Pancreas (tissue), 10 donors: ENCODE results near the gene MREG. TPM values are rescaled to one million over a fixed set of nuclear protein-coding genes. Genes with fewer than 3 reads are reported as not detected.

ENCODE experiments used
- ATAC-seq, 4 donors: fragments of 200-7000 bp; cut with Tn5 transposase; one replicate each; pipeline versions ENCODE4 v1.8.0 to v1.9.1; 2020; ENCODE audit warnings: mild to moderate bottlenecking in 4 of 4, moderate library complexity in 4 of 4
- DNase-seq, 6 donors: peaks; one replicate each; pipeline ENCODE4 v3.0.0-alpha.2; 2020
- FAIRE-seq: peaks from 2 replicates; lab custom pipeline; 2012; peaks lifted over from hg19 to GRCh38; lab: Jason Lieb, UNC
- H3K27ac ChIP-seq, 4 donors: fragments of 200-600 bp; sonication (generic); 1 replicate in 3 of 4; 2 replicates in 1 of 4; pipeline versions ENCODE4 v1.5.0 to v1.8.0; 2020
- H3K27me3 ChIP-seq, 4 donors: fragments of 200-600 bp; one replicate each; pipeline ENCODE4 v1.8.0; 2021
- H3K36me3 ChIP-seq, 3 donors: fragments of 200-600 bp; sonication (generic) in 1 of 3; one replicate each; pipeline versions ENCODE4 v1.5.0 to v1.8.0; 2020 to 2021
- H3K4me1 ChIP-seq, 3 donors: fragments of 200-600 bp; one replicate each; pipeline ENCODE4 v1.8.0; 2021
- H3K4me3 ChIP-seq, 4 donors: fragments of 200-600 bp; sonication (generic) in 2 of 4; one replicate each; pipeline versions ENCODE4 v1.5.0 to v1.8.0; 2020 to 2021
- H3K9me3 ChIP-seq, 4 donors: fragments of 200-600 bp; one replicate each; pipeline ENCODE4 v1.8.0; 2021
- WGBS, 2 donors: extraction: QIAGEN DNeasy Blood & Tissue Kit; methylation state at CpG; one replicate each; pipeline ENCODE4 v1.1.7; 2013; 5-methylcytosine and 5-hydroxymethylcytosine counted together
- intact Hi-C, 3 donors: fragments of 100-400 bp; cut with DNase I; formaldehyde crosslinking; loops; one replicate each; pipeline versions ENCODE4 v1.11.1 to v1.14.2; 2022
- polyA plus RNA-seq, 2 donors: library from polyadenylated mRNA; stranded (reverse); fragments of 200-250 nt; gene quantifications; one replicate each; pipeline ENCODE4 v1.2.3, GENCODE V29; 2013
- total RNA-seq, 6 donors: library from RNA; stranded (reverse); fragmentation: NEBNext Ultra II Directional in 4 of 6; extraction: Animal tissue kit (Norgen Biotek cat#: 25700) in 4 of 6; gene quantifications; one replicate each; pipeline versions ENCODE4 v1.2.1 to v1.2.4, GENCODE V29; 2021 to 2023
- TF ChIP-seq, protein P1 (sequence below), 4 donors: fragments of 200-600 bp; sonication (generic) in 3 of 4; IDR thresholded peaks; one replicate each; pipeline versions ENCODE4 v1.5.0 to v1.8.0; 2021; ENCODE audit warnings: antibody characterized with exemption in 4 of 4
- donor health status: healthy with polysubstance abuse.
- donor health status: DM: no; HTN: no; CAD: no; lungs with moderate emphysema.
- donor health status: DM: no; HTN: no; CAD: no.
- donor health status: control.
- donor health status: control.
- donor health status: Bipolar disorder and iron deficiency.
- donor health status: DM: yes; HTN: yes; CAD: no.
- donor health status: DM: no; HTN: no; CAD: no.
- donor health status: DM: no; HTN: no; CAD: no.
- donor health status: DM: yes; HTN: yes; CAD: no.

The MREG gene
- total and polyA plus RNA-seq, 8 donors, result 1.2 to 4.8 (median 2.3) TPM

DNA sequence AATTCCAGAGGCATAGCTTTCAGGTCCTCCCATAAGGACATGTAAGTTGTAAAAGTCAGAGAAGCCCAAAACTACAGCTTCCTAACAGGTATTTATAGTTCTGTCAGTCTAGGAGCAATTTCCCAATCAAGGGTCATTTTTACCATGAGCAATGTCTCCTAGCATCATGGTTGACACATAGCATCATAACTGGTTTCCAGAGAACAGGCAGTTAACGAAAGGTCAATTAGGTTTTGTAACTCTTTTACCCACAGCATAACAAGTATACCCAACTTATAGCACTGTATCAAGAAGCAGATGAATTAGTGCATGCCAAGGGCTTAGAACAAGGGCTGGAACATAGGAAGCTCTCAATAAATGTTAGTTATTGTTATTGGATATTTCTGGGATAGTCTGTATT is 110.1 kb downstream of the MREG start:
- Histone ChIP-seq H3K36me3 (no peaks in the 10 kb centered on the region), H3K27me3 (no peaks in the 10 kb centered on the region), H3K4me3 (no peak overlapping the region), H3K4me1 (no peaks in the 10 kb centered on the region), H3K27ac (no peak overlapping the region), H3K9me3 (no peaks in the 10 kb centered on the region)
- intact Hi-C loops, result no loop called here
- ATAC-seq, result no peak
- FAIRE-seq, result no peak
- DNase-seq, result no peak
- TF ChIP-seq, protein P1, sequence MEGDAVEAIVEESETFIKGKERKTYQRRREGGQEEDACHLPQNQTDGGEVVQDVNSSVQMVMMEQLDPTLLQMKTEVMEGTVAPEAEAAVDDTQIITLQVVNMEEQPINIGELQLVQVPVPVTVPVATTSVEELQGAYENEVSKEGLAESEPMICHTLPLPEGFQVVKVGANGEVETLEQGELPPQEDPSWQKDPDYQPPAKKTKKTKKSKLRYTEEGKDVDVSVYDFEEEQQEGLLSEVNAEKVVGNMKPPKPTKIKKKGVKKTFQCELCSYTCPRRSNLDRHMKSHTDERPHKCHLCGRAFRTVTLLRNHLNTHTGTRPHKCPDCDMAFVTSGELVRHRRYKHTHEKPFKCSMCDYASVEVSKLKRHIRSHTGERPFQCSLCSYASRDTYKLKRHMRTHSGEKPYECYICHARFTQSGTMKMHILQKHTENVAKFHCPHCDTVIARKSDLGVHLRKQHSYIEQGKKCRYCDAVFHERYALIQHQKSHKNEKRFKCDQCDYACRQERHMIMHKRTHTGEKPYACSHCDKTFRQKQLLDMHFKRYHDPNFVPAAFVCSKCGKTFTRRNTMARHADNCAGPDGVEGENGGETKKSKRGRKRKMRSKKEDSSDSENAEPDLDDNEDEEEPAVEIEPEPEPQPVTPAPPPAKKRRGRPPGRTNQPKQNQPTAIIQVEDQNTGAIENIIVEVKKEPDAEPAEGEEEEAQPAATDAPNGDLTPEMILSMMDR (IDR thresholded peaks at IDR 0.05), result no peak
- WGBS, 2 donors, result 59 to 76% methylated on average over 1 of the region's 1 CpG

DNA sequence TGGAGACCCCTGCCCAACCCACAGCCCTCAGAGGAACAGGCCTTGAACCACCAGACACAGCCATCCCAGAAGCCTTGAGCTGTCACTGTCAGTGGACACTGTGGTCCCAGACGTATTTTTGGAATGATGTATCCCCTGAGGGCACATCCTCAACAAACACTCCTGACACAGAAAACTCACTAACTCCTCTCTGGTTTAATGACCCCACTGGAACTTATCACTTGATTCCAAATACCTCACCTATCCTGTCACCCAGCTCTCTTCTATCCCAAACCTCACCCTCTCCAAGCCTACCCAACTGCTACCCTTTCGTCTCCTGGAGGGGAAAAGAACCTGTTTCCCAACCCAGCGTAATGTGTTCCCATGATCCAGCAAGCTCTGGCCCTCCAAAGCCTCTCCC is 111.6 kb downstream of the MREG start:
- FAIRE-seq (no peak), DNase-seq (no peak), ATAC-seq (no peak)
- H3K4me3 ChIP-seq, result no peak overlapping the region
- no peak overlapping the region for H3K27ac ChIP-seq
- no peaks in the 10 kb centered on the region for H3K36me3 ChIP-seq
- 68 to 71% methylated on average over 3 of the region's 3 CpGs for WGBS, 2 donors
- TF ChIP-seq, protein P1 (IDR thresholded peaks at IDR 0.05), result no peak
- no peaks in the 10 kb centered on the region for H3K4me1 ChIP-seq
- intact Hi-C loops, result no loop called here
- H3K27me3 ChIP-seq, result no peaks in the 10 kb centered on the region
- no peaks in the 10 kb centered on the region for H3K9me3 ChIP-seq

DNA sequence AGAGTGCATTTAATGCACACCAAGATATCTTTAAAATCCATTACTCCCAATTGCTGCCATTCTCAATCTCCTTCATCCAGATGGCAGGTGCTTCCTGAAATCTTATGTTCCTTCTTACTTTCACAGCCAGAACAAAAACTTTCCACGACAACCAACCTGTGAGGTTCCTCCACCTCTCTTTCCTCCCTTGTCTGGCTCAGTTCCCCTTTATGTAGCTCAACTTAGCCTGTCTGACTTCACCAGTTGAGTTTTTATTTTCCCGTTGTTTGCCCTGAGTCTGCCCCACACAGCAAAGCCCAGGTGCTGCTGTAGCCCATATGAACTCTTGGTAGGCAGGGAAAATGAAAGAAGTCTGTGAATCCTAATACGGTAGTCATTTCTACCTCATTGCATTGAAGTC is 112.5 kb downstream of the MREG start:
- Histone ChIP-seq H3K36me3 (no peaks in the 10 kb centered on the region), H3K9me3 (no peaks in the 10 kb centered on the region), H3K27me3 (no peaks in the 10 kb centered on the region), H3K27ac (no peak overlapping the region), H3K4me1 (no peaks in the 10 kb centered on the region), H3K4me3 (no peak overlapping the region)
- TF ChIP-seq, protein P1 (IDR thresholded peaks at IDR 0.05), result no peak
- 58 to 76% methylated on average over 3 of the region's 3 CpGs for WGBS, 2 donors
- no peak for DNase-seq
- FAIRE-seq, result no peak
- intact Hi-C loops, result no loop called here
- ATAC-seq, result peak in 1 of 4 donors; percentile 42

DNA sequence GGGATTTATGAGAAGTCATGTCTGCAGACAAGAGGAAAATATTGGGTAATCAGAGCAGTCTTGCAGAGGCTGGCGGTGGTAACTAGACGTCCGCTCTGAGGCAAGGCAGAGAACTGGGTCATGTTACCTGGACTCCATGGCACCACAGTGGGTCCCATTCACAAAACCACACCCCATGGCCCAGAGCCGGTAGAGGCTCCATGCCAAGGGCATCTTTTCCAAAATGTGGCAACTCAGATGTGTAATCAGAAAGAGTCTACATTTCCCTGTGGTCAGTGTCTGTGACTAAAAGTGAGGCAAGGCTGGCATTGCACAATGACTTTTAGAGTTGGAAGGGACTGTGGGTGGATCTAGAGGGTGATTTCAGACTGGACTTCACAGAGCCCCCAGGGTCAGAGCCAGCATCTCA is 113.1 kb downstream of the MREG start:
- no peaks in the 10 kb centered on the region for H3K9me3 ChIP-seq
- H3K36me3 ChIP-seq, result no peaks in the 10 kb centered on the region
- no peaks in the 10 kb centered on the region for H3K27me3 ChIP-seq
- H3K4me3 ChIP-seq, result no peak overlapping the region
- ATAC-seq (peak in 2 of 4 donors; percentile 53 to 66), FAIRE-seq (no peak), DNase-seq (peak in 1 of 6 donors; percentile 19)
- intact Hi-C loops, result no loop called here
- no peaks in the 10 kb centered on the region for H3K4me1 ChIP-seq
- 77 to 80% methylated on average over 4 of the region's 4 CpGs for WGBS, 2 donors
- TF ChIP-seq, protein P1 (IDR thresholded peaks at IDR 0.05), result no peak
- H3K27ac ChIP-seq, result no peak overlapping the region

DNA sequence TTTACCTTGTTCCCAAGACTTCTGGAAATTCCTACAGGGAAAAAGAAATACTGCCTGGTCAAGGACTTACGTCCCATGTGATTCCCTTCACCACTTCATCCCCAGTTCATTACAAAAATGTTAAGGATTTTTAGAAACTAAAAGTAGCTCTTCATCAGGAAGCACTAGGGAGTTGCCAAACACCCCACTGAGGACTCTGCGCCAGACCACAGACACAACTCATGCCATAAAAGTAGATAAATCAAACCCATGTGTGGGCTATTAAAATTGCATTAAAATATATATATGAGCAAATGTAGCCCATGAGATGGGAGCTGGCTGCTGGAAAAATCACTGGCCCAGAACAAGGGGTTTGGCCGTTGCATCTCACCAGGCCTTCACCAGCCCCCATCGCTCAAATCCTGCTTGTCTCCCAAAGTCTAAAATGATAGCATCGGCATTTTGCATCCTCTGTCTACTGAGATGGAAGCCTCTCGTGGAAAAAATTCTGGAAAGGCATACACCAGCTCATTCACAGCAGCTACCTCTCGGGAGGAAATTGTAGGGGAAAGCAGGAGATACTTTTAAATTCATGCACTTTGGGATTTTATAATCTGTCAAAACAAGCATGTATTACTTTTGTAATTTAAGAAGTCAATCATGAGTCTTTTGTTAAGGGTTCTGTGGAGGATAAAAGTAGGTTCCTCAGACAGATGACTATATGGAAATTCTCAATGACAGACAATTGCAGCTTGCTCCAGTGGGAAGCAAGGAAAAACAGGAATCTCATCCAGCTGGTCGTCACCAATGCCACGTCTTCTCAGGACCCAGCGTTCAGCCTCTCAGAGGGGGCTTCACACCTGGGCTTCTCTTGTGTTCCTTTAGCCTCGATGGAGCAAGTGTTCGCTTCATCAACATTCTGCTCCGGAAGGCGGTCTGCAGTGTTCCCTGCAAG is 113.9 kb downstream of the MREG start:
- Histone ChIP-seq H3K27ac (no peak overlapping the region), H3K4me3 (no peak overlapping the region), H3K27me3 (no peaks in the 10 kb centered on the region), H3K4me1 (no peaks in the 10 kb centered on the region), H3K36me3 (no peaks in the 10 kb centered on the region), H3K9me3 (no peaks in the 10 kb centered on the region)
- intact Hi-C loops, result no loop called here
- TF ChIP-seq, protein P1 (IDR thresholded peaks at IDR 0.05), result no peak
- no peak for ATAC-seq
- WGBS, 2 donors, result 69 to 70% methylated on average over 14 of the region's 14 CpGs
- DNase-seq, result no peak
- FAIRE-seq, result no peak
